ENCODE results near the gene CAPN13.
"Not testable (repeated sequence)": the region's sequence is repeated elsewhere in the genome, so short reads cannot be mapped to it uniquely, and the experiment has no call there.

The CAPN13 gene

DNA sequence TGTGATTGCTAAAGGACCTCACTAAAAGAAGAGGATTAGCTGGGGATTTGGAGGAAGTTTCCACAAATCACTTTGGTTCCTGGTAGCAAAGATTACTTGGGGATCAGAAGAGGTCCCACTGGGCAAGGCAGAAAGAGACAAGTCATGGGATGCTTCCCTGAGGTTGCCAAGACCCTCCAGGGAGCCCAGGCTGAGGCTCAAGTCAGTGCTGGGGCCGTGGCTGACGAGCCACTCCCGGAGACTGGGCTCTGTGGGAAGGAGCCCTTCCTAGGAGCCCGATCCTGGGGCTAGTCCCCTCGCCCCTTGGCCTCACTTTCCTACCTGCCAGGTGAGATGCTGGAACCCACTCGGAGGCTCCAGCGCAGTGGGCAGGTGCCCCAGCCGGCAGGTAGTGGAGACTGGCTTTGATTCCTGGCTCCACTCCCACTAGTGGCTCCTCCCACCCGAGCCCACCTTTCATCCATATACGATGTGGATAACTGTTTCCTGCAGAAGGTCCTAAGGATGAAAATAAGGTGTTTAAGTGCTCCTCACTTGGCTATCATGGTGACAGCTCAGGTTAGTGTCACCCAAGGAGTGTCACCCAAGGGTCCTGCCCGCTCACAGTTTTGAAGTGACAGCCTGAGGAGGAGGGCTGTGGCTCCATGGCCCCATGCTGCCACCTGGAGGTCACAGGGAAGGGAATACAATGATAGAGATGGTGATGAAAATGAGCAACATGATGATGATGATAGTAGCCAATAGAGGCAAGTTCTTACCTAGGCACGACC is 100.5 kb downstream of the CAPN13 start:
- TF ChIP-seq, protein P1, sequence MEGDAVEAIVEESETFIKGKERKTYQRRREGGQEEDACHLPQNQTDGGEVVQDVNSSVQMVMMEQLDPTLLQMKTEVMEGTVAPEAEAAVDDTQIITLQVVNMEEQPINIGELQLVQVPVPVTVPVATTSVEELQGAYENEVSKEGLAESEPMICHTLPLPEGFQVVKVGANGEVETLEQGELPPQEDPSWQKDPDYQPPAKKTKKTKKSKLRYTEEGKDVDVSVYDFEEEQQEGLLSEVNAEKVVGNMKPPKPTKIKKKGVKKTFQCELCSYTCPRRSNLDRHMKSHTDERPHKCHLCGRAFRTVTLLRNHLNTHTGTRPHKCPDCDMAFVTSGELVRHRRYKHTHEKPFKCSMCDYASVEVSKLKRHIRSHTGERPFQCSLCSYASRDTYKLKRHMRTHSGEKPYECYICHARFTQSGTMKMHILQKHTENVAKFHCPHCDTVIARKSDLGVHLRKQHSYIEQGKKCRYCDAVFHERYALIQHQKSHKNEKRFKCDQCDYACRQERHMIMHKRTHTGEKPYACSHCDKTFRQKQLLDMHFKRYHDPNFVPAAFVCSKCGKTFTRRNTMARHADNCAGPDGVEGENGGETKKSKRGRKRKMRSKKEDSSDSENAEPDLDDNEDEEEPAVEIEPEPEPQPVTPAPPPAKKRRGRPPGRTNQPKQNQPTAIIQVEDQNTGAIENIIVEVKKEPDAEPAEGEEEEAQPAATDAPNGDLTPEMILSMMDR (conservative IDR thresholded peaks at IDR 0.05), result peak; percentile 91
- H3K27ac ChIP-seq, result no peak overlapping the region

DNA sequence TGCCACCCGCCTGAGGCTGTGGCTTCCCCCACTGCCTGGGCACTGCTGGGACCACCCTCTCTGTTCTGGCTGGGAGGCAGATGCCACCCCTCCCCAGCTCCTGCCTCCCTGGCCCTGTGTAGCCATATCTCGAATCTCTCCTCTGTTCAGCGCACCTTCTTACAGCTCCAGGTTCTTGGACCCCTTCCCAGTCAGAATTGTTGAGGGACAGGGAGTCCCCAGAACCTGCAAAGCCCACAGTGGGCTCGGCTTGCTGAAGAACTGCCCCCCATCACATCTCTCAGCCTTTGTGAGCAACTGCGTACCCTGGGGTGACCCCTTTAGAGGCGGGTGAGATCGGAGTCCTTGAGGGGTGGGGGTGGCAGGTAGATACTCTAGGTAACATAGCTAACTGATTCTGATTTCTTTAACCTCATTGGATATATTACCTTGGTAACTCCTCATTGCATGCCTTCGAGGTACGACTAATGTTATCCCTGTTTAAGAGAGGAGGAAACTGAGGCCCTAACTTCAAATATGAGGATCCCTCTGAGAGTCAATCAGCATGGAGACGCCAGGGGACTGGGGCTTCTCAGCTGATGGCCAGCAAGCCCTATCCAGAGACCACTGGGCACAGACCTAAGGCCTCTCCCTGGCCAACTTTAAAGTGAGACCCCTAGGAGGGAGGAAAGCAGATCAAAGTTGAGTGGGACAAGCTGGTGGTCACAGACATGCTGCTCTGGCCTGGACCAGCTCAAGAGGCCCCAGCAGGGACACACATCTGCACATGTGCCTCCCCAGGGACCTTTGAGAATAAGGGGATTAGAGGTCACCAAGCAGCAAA is 101.3 kb downstream of the CAPN13 start:
- no peak overlapping the region for H3K27ac ChIP-seq
- TF ChIP-seq, protein P1 (conservative IDR thresholded peaks at IDR 0.05), result no peak

DNA sequence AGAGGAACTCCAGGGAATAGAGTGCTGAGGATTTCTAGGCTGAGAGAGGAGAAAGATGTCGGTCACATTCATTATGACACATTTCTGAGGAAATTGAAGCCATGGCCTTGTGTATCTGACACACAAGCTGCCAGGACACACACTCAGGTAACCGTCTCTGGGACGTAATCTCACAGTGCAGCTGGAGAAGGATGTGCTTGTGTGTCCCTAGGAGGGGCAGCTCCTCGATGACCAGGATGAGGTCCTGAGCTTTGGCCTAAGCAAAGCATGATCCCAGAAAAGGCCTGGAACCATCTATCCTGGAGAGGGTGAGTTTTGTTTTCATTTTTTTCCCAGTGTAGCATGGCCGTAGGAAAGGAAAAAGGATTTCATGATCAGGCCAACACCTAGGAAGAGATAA is 102.2 kb downstream of the CAPN13 start:
- TF ChIP-seq, protein P1 (conservative IDR thresholded peaks at IDR 0.05), result no peak
- H3K27ac ChIP-seq, result no peak overlapping the region

DNA sequence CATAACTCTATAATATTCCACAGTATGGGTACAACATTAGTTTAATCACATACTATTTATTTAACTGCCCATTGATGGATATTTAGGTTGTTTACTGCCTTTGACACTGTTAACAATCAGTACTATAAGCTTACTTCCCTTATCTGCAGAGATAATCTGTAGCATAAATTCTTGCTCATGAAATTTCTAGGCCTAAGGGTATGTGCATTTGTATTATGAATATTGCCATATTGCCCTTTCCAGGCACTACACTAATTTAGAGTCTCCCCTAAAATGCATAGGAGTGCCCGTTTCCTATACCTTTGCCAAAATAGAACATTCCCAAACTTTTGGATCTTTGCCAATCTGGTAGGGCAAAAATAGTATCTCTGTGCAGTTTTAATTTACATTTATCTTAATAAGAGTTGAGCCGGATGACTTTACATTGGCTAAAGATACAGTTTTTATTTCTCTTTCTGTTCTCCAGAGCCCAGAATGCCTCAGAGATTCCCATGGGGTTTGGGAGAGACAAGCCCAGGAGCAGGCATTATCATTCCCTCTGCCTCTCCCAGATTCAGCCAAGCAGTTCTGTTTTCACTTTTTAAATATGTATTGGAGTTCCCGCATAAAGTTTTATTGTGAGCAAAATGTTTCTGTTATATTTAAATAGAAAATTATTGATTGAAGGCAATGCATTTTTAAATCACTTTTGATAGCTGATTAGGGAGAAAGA is 102.8 kb downstream of the CAPN13 start:
- no peak overlapping the region for H3K27ac ChIP-seq
- TF ChIP-seq, protein P1 (conservative IDR thresholded peaks at IDR 0.05), result no peak

DNA sequence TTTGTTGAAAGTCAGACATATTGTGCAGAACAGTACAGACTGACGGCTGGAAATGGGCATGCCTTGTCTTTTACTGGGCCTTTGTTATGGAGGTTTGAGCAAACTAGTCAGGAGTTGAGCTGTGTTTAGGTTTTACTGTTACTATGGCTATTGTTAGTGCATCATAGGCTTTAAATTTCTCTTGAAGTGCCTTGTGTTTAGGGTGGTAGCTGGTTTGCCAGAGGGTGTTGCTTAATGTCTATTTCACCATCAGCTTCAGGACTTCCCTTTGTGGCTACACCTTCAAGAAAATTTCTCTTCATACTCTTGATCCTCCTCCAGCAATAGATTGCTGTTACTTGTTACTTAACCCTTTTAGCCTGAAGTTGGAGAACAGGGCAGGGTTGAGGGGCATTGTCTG is 104.6 kb downstream of the CAPN13 start:
- H3K27ac ChIP-seq, result no peak overlapping the region
- TF ChIP-seq, protein P1 (conservative IDR thresholded peaks at IDR 0.05), result no peak

DNA sequence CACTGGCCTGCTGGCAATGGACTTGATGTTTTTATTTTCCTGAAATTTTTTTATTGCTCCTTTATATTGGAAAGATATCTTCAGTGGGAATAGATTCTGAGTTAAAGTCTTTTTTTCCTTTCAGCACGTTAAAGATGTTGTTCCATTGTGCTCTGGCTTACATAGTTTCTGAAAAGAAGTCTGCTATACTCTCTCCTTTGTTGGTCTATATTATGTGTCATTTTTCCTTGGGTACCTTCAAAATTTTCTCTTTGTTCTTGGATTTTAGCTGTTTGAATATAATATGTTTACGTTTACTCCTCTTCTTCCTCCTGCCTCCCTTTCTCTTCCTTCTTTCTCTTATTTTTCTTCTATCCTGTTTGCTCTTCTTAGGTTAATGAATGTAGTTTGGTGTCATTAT is 105.5 kb downstream of the CAPN13 start:
- H3K27ac ChIP-seq, result no peak overlapping the region
- TF ChIP-seq, protein P1 (conservative IDR thresholded peaks at IDR 0.05), result no peak

DNA sequence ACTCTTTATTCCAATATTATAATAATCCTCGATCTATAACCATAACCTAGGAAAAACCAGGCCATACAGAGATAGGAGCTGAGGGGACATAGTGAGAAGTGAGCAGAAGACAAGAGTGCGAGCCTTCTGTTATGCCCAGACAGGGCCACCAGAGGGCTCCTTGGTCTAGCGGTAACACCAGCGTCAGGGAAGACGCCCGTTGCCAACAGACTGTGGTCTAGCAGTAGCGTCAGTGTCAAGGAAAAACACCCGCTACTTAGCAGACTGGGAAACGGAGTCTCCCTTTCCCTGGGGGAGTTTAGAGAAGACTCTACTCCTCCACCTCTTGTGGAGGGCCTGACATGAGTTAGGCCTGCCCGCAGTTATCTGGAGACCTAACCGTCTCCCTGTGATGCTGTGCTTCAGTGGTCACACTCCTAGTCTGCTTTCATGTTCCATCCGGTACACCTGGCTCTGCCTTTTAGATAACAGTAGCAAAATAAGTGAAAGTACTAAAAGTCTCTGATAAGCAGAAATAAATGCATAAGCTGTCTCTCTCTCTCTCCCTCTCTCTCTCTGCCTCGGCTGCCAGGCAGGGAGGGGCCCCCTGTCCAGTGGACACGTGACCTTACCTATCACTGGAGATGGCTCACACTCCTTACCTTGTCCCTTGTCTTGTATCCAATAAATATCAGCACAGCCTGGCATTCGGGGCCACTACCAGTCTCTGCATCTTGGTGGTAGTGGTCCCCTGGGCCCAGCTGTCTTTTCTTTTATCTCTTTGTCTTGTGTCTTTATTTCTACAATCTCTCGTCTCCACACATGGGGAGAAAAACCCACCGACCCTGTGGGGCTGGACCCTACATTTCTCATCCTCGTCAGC is 109.8 kb downstream of the CAPN13 start:
- not testable (repeated sequence) for H3K27ac ChIP-seq

Data from VCaP (cell line).